HG03457 (cell line): ENCODE results near the gene RIPK4.

Experiments
- ATAC-seq: cut with Tn5 transposase; IDR thresholded peaks from one replicate; pipeline ENCODE4 v1.9.1; 2021; ENCODE audit warnings: moderate number of reproducible peaks; ENCODE audit not compliant: unreplicated experiment

The RIPK4 gene

DNA sequence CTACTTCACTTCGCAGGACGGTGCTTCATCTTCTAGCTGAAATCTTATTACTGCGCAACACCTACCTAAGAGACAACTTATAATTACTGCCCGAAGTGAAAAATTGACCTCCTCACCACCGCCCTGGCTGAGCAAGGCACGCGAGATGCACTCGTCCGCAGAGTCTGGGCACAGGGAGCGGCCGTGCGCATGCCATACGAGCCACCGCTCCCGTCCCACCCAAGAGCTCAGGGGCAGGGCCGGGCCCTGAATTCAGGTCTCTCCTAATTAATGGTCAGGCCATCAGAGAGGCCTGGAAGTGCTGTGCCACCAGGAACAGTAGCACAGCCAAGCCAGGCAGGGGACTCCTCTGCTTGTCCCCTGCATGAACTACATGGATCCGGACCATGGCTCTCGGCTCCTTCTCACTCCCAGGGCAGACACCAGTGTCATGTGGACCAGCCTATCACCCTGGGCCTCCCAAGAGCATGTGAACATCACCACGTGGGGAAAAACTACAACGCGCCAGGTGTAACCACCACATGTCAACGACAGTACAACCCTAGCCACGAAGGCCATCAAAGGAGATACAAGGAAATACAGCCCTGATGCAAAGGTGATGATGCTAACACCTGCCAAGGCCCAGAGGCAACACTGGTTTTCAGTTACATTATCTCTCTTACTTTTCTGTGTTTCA lies 11.5 kb downstream of the RIPK4 start:
- no peak for ATAC-seq

- no peak for ATAC-seq
Observed at GRCh38 chr21:41754479-41754891, 12.4 kb downstream of the RIPK4 start.

DNA sequence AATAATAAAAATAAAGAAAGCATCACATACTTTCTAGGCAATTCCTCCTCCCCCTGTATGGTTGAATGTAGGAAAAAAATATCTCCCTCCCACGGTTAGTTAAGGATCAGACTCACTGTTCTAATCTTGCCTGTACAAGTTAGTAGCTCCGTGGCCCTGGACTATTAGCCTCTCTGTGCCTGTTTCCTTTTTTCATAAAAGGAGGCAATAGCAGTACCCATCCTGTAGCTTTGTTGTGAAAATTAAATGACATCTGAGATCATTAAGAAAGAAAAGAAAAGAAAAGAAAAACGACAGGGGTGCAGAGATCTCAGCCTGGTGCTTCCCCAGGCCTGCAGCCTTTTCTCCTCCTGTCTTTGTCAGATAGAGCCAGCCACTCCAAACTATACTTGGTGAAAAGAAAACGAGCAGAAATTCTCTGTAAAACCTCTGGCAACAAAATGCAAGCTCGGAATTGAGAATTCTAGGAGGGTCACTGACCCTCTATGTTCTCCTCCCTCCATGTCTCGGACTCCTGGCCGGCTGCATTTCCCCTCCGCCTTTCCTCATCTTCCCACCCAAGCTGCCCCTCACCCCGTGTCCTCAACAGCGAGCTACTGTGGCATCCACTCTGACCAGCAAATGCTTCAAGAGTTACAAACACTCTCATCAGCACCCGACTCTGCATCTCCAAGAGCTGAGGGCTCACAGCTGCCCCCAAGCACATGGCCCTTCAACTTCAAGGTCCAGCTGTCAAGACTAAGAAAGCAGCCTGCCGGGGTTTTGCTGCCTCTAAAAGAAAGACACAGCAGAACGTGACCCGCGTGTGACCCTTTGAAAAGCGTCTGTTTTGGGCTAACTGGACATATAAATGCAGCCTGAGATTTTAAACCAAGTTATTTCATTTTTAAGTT lies 13.6 kb downstream of the RIPK4 start:
- ATAC-seq, result no peak

DNA sequence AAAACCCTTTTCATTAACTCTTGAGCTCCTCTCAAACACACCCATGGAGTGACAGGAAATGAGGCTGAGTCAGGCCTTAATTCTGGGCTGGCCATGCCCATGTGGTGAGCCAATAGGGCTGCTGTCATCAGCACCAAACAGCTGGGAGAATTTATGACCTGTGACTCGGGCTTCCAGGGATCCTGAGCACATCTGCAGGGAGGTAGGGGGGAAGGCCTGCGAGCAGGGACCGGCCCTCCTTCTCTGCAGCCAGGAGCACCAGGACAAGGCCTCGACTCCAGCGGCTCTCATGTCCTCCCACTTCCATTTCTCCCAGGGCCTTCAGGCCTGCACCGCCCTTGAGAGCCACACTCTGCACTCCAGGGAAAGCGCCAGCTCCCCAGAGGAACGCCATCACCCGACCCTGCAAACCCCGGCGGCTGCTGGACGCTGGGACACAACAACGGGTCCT lies 14.6 kb downstream of the RIPK4 start:
- ATAC-seq, result no peak

DNA sequence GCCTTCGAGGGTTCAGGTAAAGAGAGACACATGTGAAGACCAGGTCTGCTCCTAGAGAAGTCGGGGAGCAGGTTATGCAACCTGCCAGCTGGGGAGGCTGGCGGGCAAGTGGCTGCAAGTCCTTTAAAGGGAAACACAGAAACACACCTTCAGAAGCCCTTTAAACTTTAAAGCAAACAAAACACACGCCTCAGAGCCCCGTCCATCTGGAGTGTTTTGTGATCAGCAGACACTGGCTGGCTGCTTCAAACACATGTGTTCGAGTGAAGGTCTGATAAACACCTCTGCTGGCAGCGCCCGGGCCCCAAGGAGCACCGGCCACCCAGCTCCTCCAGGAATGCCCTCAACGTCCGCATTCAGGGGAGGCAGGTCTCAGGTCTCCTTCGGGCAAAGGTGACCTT lies 15.2 kb downstream of the RIPK4 start:
- ATAC-seq, result no peak

DNA sequence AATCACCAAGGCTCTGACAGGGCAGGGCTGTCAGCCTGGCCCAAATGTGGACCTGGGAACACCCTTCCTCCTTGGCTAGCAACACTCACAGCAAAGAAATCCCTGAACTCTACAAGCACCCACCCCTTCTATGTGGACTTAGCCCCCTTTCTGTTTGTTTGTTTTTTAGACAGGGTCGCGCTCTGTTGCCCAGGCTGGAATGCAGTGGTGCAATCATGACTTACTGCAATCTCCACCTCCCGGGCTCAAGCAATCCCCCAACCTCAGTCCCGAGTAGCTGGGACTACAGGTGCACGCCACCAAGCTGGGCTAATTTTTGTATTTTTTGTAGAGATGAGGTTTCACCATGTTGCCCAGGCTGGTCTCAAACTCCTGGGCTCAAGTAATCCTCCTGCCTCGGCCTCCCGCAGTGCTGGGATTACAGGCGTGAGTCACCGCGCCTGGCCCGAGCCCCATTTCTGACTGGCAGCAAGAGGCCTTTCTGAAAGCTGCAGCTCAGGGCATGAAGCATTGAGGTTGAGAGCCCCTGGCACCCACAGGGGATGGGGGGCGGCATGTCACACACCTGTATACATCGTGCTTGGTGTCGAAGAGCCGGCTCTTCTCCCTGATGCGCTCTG lies 16.2 kb downstream of the RIPK4 start:
- no peak for ATAC-seq

- ATAC-seq, result no peak
Observed at GRCh38 chr21:41750051-41750450, 16.8 kb downstream of the RIPK4 start.

GRCh38 chr21:41749286-41749685 lies 17.6 kb downstream of the RIPK4 start:
- no peak for ATAC-seq

DNA sequence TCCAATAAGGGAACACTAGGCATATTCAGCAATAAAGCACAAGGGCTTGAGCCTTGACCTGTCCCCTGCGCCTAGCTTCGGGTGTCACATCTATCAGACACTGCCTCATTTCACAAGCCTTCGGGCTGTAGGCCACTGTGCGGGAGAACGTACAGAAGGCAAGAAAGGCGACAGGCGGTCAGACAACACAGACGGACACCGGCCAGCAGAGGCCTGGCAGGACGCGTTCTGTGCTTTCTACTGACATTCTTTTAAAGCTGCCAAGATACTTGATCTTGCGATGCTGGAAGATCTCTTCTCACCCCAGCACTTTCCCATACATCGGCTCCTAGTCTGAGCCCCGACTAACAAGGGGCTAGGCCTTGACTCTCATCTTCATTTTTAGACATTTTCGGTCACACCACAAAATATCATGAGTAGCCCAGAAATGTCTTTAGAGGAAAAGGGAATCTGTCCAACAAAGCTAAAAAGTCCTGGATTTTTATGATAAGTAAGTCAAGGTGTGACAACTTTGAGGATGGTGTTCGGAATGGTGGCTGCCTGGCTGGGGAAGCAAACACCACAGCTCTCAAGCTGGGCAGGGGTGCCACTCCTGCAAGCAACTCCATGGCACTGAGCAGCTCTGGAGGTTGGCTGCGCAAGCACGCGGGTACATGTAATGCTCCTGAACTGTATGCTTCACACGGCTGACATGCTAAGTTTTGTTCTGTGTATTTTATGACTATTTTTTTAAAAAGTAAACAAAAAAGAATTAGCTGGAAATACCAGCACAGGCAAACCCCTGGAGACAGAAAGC lies 18.7 kb downstream of the RIPK4 start:
- no peak for ATAC-seq

DNA sequence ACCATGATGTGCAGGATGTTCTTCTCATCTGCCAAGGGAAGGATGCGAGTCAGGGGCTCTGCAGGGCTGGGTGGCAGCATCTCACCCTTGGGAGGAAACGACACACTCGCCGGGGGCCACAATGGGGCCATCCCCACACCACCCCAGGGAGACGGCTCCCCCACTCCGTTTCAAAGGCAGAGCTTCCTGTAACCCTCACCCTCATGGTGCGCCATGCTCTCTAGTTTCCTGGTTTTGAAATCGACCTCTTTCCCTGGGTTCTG lies 20.2 kb downstream of the RIPK4 start:
- no peak for ATAC-seq

DNA sequence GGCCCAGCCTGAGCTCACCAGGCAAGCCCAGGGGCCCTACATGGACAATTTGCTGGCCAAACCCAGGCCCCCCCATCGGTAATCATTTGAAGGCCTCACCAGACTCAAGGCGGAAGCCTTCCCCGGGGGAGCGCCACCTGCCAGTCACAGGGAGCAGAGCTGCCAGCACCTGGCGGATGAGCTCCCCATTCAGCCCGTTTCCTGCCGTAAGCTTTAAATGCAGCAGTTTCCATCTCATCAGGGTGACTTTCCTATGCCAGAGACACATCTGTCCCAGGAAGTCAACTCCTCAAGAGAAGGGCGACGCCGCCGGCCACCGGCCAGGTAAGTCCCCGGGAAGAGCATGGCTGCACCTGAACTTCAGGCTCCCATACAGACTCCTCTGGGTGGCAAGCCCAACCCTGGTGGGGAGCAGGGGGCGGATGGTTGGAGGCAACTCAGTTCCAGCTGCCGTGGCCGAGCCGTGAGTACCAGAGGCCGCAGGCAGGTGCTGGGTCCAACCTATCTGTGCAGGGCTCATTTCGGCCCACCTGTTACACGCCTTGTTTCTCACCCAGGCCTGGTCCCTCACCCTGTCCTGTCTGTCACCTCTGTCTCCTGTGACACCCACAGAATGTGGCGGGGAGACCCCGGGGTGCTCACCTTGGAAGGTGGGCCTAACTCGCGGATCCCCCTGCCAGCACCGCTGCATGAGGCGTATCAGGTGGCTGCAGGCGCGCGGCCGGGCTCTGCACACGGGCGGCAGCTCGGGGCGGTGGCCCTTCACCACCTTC lies 20.7 kb downstream of the RIPK4 start:
- ATAC-seq, result no peak

GRCh38 chr21:41745026-41745820 lies 21.6 kb downstream of the RIPK4 start:
- no peak for ATAC-seq

GRCh38 chr21:41744028-41744930 lies 22.6 kb downstream of the RIPK4 start:
- ATAC-seq, result no peak

GRCh38 chr21:41743321-41744027 lies 23.4 kb downstream of the RIPK4 start:
- ATAC-seq, result no peak

DNA sequence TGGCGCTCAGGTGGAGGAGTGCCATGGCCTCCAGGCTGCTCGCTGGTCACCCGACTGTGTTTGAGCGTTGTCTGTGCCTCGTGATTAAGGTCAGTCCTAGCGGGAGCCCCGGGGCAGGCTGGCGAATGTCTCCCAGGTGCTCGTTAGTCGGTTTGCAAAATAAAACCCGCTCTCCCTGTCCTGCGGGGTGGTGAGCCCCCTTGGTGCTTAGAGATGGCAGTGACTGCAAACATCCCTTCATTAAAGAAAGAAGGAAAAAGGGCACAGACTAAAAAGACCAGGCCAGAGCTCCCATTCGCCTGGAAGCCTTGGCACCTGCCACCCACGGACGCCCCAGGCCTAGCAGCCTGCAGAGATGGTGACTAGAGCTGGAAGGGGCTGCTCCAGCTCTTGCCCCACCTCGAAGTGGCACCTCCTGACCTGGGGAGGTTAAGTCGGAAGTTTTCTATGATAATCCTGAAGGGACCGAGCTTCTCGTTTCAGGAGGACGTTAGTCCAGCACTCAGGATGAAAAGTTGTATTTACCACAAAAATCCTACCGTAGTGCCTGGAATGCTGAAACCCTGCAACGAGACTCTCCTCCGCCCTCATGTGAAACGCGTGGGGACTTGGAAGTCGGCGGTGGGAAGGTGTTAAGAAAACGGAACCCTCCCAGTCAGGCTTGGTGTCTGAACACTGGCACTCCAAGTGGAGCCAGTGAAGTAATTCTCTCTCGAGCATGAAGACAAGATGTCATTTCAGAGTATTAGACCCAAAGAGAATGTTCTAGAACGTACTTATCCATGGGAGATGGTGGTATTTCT lies 24.6 kb downstream of the RIPK4 start:
- ATAC-seq, result no peak

DNA sequence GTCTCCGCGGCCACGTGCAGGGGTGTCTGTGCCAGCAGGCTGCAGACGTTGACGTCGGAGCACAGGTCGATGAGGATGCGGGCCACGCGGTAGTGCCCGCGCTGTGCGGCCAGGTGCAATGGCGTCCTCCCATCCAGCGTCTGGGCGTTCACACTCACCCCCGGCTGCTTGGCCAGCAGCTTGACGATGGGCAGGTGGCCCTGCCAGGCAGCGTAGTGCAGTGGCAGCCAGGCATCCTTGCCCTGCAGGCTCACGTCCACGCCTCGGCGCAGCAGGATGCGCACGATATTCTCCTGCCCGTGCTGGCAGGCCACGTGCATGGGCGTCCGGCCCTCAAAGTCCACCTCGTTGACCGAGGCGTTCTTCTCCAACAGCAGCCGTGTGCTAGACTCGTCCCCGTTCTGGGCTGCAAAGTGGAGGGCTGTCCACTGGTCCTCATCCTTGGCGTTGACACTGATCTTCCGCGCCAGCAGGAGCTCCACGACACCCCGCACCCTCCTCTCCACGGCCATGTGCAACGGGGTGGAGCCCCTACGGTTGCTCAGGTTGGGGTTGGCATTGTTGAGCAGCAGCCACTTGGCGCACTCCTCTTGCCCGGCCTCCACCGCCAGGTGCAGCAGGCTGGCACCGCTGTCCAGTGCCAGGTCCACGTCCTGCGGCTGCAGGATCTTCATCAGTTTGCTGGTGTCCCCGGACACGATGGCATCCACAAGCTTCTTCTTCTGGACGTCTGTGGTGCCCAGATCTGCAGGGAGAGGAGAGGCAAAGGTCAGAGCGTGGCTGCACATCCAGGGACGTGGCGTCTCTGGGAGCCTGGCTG lies 25.4 kb downstream of the RIPK4 start:
- no peak for ATAC-seq
